Activated CD8-positive, alpha-beta T cell treated with anti-CD3 and anti-CD28 coated beads, Interleukin-2, amount 10 ng/mL, durations not matched to agents 7 days and 5 days (primary cell): ENCODE measurements around the gene CELSR3. TPM values are rescaled to one million over a fixed set of nuclear protein-coding genes. Genes with fewer than 3 reads are reported as not detected.

Source experiments
- microRNA-seq: library from miRNA; unstranded; fragments of <30 nt; microRNA quantifications from one replicate; pipeline ENCODE4 v1.2.0, GENCODE V29; 2022
- total RNA-seq, 2 experiments: library from RNA; stranded (reverse); gene quantifications; one replicate each; pipeline ENCODE4 v1.2.3, GENCODE V29; 2021

Gene CELSR3
- total RNA-seq, 2 experiments from 2014 or later = 19.5 to 20.2 TPM

Small RNA genes lying within 50 kb of the gene (microRNA-seq; reads per million reads assigned to microRNA genes)
- gene MIR4793 = not detected

Other genes with a start within 250 kb of the CELSR3 start
- gene PLXNB1, start 232.8 kb downstream of the CELSR3 start, total RNA-seq = 1 to 10 TPM in 1 of 2 experiments, under 1 TPM in 1; 0.76 to 1.7 TPM
- 10 to 100 TPM; 16.3 to 16.5 TPM for gene CCDC51, start 222.8 kb downstream of the CELSR3 start, total RNA-seq
- 100 to 1,000 TPM; 339 to 364 TPM for gene TMA7, start 222.6 kb downstream of the CELSR3 start, total RNA-seq
- 10 to 100 TPM; 18.8 to 20.3 TPM for gene ATRIP, start 216.1 kb downstream of the CELSR3 start, total RNA-seq
- 100 to 1,000 TPM; 195 to 201 TPM for gene SHISA5, start 158.7 kb downstream of the CELSR3 start, total RNA-seq
- 10 to 100 TPM; 42.8 to 49.1 TPM for gene PFKFB4, start 106.1 kb downstream of the CELSR3 start, total RNA-seq
- not detected for gene UCN2, start 99.1 kb downstream of the CELSR3 start, total RNA-seq
- gene COL7A1, start 67.6 kb downstream of the CELSR3 start, total RNA-seq = 1 to 10 TPM; 1.2 to 1.6 TPM
- 100 to 1,000 TPM; 196 to 202 TPM for gene UQCRC1, start 53.2 kb downstream of the CELSR3 start, total RNA-seq
- under 1 TPM in 1 of 2 experiments, not detected in 1; 0.39 TPM for gene TMEM89, start 41.1 kb downstream of the CELSR3 start, total RNA-seq
- 10 to 100 TPM; 58.0 to 61.5 TPM for gene SLC26A6, start 27.4 kb downstream of the CELSR3 start, total RNA-seq
- 10 to 100 TPM; 56.5 to 57.1 TPM for gene NCKIPSD, start 23.0 kb upstream of the CELSR3 start, total RNA-seq
- gene IP6K2, start 54.3 kb upstream of the CELSR3 start, total RNA-seq = 10 to 100 TPM; 49.6 to 50.4 TPM
- gene PRKAR2A, start 185.0 kb upstream of the CELSR3 start, total RNA-seq = 10 to 100 TPM; 35.9 to 40.2 TPM
- 10 to 100 TPM; 29.9 to 33.1 TPM for gene SLC25A20, start 236.0 kb upstream of the CELSR3 start, total RNA-seq